A549 treated with Mapracorat at 1 μM for 4 hours (cell line): ENCODE results near the gene IFTAP. TPM values are rescaled to one million over a fixed set of nuclear protein-coding genes. Genes with fewer than 3 reads are reported as not detected.

Experiments used
- total RNA-seq: library from RNA; stranded (reverse); fragments of 200-300 nt; extraction: Qiagen RNA extraction; gene quantifications from 5 replicates; pipeline ENCODE4 v1.2.3, GENCODE V29; 2022

The IFTAP gene
- 13.3 to 20.8 TPM (median 16.4 TPM) in 5 replicates for total RNA-seq

GRCh38 chr11:36594316-36594989 is at the start of gene IFTAP:
IFTAP (plus strand) TSS chr11:36594502; CDS start chr11:36610104, 15,602 bp downstream.

GRCh38 chr11:36567694-36568093 is 26.6 kb upstream of the IFTAP start, which contains the start of gene RAG1:
RAG1 (plus strand) TSS chr11:36568007; CDS start chr11:36573305, 5,298 bp downstream.

GRCh38 chr11:36598051-36598450 is 3.7 kb downstream of the IFTAP start, which contains the start of gene RAG2:
RAG2 (minus strand) TSS chr11:36598236; CDS start chr11:36594168, 4,068 bp downstream.

Other genes starting within 250 kb of the IFTAP start
- 6.9 to 7.6 TPM (median 7.5 TPM) in 5 replicates for gene TRAF6, start 84.2 kb upstream of the IFTAP start, total RNA-seq
- 0.08 to 0.56 TPM (median 0.24 TPM) in 5 replicates for gene RAG1, start 26.5 kb upstream of the IFTAP start, total RNA-seq
- not detected in 5 replicates for gene RAG2, start 3.7 kb downstream of the IFTAP start, total RNA-seq